ENCODE measurements around the gene ANKRD55.
"Not testable (repeated sequence)": the region's sequence is repeated elsewhere in the genome, so short reads cannot be mapped to it uniquely, and the experiment has no call there.

Gene ANKRD55

DNA sequence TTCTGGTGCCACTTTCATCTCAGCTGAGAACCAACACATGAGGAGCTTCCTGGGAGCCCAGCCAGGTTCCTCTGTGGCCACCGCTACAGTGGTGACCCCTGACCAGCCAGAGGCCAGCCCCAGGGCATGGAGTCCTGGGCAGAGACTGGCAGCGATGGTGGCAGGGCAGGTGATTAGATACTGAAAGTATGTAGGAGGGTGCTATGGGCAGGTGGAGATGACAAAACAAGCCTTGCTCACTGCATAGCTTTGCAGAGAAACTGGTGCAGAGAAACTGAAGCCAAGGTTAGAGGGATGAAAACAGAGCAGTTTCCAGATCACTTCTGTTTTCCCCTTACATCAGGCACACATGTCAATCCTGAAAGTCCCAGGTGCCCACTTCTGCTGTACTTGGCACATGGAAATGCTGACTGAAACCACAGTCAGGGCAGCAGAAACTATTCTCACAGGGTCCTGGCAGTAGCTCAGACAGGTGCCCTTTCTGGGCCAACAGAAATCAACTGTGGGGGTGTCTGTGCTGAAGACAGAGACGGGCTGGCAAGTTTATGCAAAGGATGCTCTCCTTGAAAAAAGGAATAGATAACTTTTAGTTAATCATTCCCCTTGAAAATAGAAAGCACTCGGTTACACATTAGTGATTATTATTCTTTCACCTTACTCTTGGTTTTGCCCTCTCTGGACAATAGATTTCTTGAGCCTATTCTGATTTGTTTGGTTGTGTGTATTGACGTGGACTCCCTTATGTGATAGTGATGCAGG is 90.3 kb downstream of the ANKRD55 start:
- DNase-seq = no peak

DNA sequence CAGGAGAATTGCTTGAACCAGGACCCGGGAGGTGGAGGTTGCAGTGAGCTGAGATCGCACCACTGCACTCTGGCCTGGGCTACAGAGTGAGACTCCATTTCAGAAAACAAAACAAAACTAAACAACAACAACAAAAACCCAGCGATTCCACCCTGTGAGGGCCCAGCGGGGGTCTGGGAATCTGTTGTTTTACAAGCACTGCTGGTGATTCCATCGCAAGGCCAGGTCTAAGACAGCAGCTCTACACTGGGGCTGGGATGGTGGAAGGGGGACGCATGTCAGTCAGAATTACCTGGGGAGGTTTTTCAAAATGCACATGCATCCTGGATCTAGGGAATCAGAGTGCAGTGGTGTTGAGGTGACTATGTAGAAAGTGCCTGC is 90.9 kb downstream of the ANKRD55 start:
- no peak for DNase-seq

DNA sequence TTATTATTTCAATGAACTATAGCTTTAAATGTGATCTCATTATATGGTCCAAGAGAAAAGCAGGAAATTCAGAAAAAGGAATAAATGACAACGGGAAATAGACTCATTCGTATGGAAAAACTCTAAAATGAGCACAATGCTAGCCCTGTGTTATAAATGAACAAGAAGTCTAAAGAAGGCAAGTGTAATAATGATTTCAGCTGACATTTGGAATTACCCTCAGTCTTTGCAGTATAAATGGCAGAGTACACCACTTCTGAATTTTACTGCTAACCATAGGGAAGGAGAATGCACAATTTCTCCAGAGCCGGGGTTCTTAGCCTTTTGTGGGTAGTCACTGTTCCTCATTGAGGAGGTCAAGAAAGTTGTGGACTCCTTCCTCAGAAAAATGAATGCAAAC is 93.1 kb downstream of the ANKRD55 start:
- no peak for DNase-seq

- no peak for DNase-seq
Measured at GRCh38 chr5:56130664-56131063, 102.5 kb downstream of the ANKRD55 start.

- no peak for DNase-seq
Measured at GRCh38 chr5:56129288-56129687, 103.8 kb downstream of the ANKRD55 start.

DNA sequence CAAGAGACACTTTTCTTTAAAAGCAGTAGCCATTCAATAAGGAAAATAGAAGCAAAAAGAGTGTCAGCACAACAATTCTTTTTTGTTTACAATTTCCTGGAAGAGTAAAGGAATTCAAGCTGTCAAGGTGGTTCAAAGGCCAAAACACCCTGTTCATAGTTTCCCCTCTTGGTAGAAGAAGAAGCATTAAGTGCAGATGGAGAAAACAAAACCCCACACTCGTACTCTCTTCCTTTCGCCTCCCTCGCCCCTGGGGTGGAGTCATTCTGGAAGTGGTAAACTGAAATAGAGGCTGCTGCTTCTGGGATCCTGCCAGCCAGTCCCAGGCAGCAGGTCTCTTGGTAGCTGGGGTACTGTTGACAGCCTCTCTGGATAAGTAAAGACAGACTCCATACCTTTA is 105.0 kb downstream of the ANKRD55 start:
- peak; percentile 8 to 21 for DNase-seq

- DNase-seq = no peak
Measured at GRCh38 chr5:56126487-56127179, 106.5 kb downstream of the ANKRD55 start.

DNA sequence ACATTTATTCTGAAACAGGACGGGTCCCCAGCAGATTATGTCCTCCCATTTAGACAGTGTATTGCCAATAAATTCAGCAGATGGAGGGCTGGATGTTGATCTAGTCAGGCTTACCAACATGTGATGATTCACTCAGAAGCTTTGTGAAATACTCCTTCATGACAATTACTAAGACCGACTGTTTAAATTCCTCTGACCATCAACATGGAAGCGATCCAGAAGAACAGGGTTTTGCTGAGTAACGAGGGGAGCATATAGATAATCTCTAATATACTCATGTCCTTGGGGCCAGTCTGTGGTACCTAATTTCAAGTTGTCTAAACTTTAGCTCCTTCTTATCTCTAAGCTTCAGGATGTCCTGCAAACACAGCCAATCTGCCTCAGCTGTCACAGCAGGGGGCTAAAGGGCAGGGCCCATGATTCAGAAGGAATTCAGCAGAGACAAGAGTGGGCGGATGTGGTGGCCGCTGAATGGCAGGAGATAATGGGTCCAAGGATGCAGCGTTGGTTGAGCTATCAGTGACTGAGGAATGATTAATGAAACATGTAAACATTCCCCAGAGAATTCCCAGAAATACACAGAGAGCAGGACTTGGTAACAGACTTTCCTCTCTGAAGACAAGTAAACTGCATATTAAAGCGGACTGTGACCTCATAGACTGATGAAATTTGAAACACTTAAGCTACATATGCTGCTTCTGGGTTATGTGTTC is 109.4 kb downstream of the ANKRD55 start:
- DNase-seq = no peak

- DNase-seq = not testable (repeated sequence)
Measured at GRCh38 chr5:56122360-56122985, 110.7 kb downstream of the ANKRD55 start.

DNA sequence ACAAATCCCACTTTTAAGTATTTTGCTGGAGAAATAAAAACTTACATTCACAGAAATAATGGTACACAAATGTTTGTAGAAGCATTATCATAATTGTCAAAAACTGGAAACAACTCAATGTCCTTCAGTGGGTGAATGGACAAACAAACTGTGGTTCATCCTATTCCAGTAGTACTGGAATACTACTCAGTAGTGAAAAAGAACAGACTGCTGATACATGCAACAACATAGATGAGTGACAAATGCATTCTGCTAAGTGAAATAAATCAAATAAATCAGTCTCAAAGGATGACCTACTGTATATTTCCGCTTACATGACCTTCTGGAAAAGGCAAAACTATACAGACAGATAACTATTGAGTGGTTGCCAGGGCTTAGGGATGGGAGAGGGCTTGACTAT is 114.1 kb downstream of the ANKRD55 start:
- DNase-seq = no peak

DNA sequence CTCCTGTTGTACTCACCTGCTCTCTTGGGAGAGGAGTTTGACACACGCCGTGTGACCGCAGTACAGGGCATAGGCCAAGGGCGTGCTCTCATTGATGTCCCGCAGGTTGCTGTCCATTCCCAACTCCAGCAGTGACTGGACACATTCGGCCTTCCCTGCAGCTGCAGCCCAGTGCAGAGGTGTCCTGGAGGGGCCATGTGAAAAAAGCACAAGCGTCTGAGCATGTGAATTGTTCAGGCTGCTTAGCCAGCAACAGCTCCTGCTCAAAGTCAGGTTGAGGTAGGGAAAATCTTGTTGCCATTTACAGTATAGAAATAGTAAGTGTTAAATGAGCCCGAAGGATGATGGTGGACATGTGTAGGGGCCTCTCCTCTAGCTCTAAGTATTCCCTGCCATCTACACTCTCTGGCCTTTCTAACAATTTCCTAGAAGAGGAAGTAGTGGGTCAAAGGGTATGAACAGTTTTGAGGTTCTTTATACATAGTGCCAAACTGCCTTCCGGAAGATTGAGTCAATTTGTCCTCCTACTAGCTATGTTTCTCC is 116.5 kb downstream of the ANKRD55 start:
- DNase-seq = no peak

DNA sequence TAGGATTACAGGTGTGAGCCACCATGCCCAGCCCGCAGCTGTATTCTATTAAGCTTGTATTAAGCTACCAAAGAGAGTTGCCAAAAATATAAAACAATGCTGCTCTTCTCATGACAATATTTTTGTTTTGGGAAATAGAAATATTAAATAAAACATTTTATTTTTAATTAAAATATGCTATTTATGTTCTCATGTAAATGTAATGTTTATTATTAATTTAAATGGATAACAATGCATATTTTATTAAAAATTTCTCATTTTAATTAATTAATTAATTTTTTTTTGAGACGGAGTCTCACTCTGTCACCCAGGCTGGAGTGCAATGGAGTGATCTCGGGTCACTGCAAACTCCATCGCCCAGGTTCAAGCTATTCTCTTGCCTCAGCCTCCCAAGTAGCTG is 117.5 kb downstream of the ANKRD55 start:
- DNase-seq = no peak

GRCh38 chr5:56112526-56113121 is 120.5 kb downstream of the ANKRD55 start:
- DNase-seq = no peak

- DNase-seq = no peak
Measured at GRCh38 chr5:56111404-56111781, 121.7 kb downstream of the ANKRD55 start.

DNA sequence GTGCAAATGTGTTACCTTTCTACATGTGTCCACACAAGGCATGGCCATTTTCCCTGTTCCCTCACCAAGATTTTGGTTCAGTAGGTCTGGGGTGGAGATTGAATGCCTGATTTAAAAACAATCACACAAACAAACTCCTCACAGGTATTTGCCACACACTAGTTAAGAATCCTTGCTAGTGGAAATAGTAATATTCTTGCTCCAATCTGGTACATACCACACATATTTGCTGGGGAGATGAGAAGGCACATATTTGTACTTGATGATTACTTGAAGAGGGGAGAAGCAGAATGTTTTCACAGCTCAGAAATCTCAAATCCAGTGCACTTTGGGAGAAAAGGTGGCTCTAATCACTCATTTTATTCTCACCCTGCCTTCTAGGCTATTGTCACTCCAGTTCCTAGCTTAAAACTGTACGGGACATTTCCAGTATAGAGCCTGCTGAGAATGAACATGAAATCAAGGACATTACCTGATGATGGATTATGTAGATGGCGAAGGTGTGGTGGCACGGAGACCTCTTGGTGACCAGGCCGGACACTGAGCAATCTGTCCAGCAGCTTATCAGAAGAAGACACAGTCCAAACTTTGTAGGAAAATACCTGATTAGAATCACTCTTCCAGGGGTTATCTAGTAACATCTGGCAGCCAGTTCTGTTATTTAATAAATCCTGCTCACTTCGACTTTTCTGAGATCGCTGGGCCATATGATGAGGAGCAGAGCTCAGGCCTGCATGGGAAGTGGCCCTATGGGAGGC is 122.3 kb downstream of the ANKRD55 start:
- no peak for DNase-seq

DNA sequence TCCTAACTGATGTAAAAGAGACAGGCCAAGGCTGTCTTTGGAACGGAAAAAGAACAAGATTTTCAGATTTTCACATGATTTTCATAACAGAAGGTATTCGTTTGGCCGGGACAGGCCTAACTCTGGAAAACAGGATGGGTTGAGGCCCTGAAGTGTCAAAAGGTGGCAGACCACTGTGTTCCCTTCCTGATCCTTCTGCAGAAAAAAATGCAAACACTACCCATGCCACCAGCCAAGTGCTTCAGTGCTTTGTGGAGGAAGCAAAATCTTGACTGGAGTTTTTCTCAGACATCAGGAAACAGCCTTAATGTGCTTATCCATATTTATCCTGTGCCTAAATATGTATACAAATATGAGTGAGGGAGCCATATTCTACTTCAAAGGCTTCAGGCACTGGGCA is 124.9 kb downstream of the ANKRD55 start:
- DNase-seq = no peak

- DNase-seq = no peak
Measured at GRCh38 chr5:56106837-56107236, 126.3 kb downstream of the ANKRD55 start.

DNA sequence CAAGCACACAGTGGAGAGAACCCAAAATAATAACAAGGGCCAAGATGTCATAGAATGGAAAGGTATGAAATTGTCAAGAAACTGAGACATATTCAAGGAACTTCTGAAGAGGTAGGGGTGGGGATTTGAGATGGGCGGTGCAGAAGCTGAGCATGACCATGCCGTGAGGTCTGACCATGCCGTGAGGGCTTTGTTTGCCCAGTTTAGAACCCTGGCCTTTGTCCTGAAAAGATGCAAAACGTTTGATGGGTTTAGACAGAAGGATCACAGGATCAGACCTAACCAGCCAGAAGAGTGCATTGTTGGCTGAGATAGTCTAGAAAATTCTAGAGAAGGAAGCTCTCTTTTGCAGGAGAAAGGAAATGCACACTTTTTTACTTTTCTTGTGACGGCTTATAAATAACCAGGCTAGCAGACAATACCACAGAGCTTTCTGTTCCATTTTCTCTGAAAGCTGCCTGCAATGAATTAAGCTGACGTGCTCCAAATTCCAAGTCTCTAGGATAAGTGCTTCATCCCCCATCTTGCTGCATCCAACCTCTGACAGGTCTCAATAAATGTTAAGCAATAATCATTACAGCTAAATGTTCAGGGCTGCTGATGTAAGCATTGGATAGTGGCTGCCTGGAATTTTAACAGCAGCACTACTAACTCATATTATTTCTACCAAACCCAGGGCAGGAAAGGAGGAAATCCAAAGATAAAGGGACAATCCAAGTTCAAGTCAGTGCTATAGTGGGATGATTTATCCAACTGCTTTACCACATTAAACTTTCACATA is 127.4 kb downstream of the ANKRD55 start:
- no peak for DNase-seq

DNA sequence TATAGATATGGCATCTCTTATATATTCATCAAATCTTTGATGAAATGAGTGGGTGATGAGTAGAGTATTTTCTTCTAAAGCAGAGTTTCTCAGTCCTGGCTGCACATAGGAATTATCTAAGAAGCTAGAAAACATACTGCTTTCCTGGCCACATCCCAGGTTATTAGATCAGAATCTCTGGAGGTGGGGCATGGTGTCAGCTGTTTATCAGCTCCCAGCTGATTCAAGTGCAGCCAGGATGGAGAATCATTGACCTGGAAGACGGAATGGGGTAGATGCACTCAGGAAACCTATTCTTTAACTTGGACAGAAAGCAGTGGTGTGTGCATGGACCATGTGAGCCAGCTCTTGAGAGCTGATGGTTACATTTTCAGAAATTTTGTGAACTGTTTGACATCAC is 130.2 kb downstream of the ANKRD55 start:
- DNase-seq = no peak

GRCh38 chr5:56102207-56102606 is 130.9 kb downstream of the ANKRD55 start:
- DNase-seq = not testable (repeated sequence)

DNA sequence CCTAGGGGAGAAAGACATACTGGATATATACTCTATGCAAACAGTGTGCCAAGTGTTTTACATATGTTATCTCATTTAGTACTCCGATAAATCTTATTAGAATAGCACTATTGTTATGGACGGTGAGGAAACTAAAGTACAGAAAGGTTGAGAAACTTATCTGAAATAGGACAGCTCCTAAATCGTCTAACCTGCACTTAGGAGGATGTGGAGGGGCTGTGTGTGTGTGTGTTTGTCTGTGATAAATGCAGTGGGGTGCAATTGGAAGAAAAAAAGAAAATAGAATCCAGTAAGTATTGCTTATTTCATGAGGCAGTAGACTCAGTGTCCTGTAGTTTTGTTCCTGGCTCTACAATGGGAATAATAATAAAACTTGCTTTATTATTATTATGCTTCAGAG is 131.9 kb downstream of the ANKRD55 start:
- DNase-seq = no peak

Measured in activated CD4-positive, alpha-beta T cell treated with anti-CD3 and anti-CD28 coated beads, Interleukin-2, amount 50 U/mL, for 4 hours (primary cell).